ENCODE results near the gene MEI1. TPM values are rescaled to one million over a fixed set of nuclear protein-coding genes. Genes with fewer than 3 reads are reported as not detected.

Gene MEI1
- total and polyA plus RNA-seq, 9 of the 15 experiments (the other 6 are each of a cell fraction or from before 2014, with no cell fraction given) = 0.08 to 0.68 (median 0.18) TPM; not detected in 2

DNA sequence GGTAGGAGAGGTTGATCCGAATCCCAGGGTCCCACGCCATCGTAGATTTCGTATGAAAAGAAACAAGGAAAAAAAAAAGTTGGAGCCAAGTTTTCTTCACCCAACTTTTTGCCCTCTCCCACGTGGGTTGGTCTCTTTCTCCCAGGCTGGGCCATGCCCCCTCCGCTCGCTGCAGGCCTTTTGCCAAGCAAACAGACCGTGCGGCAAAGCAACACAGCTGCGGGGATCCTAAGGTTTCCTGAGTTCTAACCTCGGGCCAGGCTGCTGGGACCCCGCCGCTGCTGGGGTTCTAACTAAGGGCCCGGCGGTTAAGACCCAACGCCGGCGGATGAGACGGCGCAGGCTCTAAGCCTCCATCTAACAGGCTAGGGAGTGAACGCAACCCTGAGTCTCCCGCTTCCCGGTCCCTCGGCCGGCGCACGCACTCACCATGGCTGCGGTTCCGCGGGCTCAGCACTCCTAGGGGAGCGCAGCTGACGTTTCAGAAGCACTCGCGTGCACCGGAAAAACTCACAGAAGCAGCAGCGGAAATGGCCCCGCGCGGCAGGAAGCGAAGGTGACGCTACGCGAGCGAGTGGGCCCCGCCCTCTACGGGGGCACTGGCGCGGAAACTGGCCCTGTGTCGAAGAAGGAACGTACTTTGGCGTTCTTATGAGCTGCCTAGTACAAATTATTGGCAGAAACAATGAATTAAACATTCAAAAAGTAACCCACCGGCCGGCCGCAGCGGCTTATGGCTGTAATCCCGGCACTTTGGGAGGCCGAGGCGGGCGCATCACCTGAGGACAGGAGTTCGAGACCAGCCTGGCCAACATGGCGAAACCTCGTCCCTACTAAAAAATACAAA is 10.7 kb upstream of the MEI1 start, which contains the start of gene SNU13 (continued):
- TF ChIP-seq, protein P1, sequence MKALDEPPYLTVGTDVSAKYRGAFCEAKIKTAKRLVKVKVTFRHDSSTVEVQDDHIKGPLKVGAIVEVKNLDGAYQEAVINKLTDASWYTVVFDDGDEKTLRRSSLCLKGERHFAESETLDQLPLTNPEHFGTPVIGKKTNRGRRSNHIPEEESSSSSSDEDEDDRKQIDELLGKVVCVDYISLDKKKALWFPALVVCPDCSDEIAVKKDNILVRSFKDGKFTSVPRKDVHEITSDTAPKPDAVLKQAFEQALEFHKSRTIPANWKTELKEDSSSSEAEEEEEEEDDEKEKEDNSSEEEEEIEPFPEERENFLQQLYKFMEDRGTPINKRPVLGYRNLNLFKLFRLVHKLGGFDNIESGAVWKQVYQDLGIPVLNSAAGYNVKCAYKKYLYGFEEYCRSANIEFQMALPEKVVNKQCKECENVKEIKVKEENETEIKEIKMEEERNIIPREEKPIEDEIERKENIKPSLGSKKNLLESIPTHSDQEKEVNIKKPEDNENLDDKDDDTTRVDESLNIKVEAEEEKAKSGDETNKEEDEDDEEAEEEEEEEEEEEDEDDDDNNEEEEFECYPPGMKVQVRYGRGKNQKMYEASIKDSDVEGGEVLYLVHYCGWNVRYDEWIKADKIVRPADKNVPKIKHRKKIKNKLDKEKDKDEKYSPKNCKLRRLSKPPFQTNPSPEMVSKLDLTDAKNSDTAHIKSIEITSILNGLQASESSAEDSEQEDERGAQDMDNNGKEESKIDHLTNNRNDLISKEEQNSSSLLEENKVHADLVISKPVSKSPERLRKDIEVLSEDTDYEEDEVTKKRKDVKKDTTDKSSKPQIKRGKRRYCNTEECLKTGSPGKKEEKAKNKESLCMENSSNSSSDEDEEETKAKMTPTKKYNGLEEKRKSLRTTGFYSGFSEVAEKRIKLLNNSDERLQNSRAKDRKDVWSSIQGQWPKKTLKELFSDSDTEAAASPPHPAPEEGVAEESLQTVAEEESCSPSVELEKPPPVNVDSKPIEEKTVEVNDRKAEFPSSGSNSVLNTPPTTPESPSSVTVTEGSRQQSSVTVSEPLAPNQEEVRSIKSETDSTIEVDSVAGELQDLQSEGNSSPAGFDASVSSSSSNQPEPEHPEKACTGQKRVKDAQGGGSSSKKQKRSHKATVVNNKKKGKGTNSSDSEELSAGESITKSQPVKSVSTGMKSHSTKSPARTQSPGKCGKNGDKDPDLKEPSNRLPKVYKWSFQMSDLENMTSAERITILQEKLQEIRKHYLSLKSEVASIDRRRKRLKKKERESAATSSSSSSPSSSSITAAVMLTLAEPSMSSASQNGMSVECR (CRISPR knock-in tag; IDR thresholded peaks at IDR 0.05) = 0 out of 2 replicates have a peak, but pooled peaks have one; percentile 44
- TF ChIP-seq, protein P2, sequence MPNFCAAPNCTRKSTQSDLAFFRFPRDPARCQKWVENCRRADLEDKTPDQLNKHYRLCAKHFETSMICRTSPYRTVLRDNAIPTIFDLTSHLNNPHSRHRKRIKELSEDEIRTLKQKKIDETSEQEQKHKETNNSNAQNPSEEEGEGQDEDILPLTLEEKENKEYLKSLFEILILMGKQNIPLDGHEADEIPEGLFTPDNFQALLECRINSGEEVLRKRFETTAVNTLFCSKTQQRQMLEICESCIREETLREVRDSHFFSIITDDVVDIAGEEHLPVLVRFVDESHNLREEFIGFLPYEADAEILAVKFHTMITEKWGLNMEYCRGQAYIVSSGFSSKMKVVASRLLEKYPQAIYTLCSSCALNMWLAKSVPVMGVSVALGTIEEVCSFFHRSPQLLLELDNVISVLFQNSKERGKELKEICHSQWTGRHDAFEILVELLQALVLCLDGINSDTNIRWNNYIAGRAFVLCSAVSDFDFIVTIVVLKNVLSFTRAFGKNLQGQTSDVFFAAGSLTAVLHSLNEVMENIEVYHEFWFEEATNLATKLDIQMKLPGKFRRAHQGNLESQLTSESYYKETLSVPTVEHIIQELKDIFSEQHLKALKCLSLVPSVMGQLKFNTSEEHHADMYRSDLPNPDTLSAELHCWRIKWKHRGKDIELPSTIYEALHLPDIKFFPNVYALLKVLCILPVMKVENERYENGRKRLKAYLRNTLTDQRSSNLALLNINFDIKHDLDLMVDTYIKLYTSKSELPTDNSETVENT (CRISPR knock-in tag; IDR thresholded peaks at IDR 0.05) = 0 out of 2 replicates have a peak, but pooled peaks have one; percentile 35
- TF ChIP-seq NRF1 (conservative IDR thresholded peaks at IDR 0.05 in 1 of 2, IDR thresholded peaks at IDR 0.05 in 1 of 2) (peak; percentile 73 to 75), NONO (IDR thresholded peaks at IDR 0.05; ENCODE audit: low read depth in 2 of 2, low read length in 1 of 2) (no peak), MYC (IDR thresholded peaks at IDR 0.05; ENCODE audit: low read depth, low read length) (peak; percentile 82), MYC (CRISPR knock-in tag; IDR thresholded peaks at IDR 0.05; ENCODE audit: borderline replicate concordance, low read depth) (no peak), STAT5B (CRISPR knock-in tag; IDR thresholded peaks at IDR 0.05) (no peak), MXI1 (IDR thresholded peaks at IDR 0.05; ENCODE audit: low read depth, low read length) (peak; percentile 10; the same call in 1 of the 2 replicates), SAFB (IDR thresholded peaks at IDR 0.05; ENCODE audit: borderline replicate concordance, low read depth, low read length) (no peak), SIN3A (IDR thresholded peaks at IDR 0.05; ENCODE audit: borderline replicate concordance in 2 of 2, control insufficient read depth in 1 of 2, low read depth in 2 of 2, low read length in 2 of 2) (peak in 1 of 2 experiments; percentile 50; a peak in 1 of 4 replicates), ESRRA (IDR thresholded peaks at IDR 0.05; ENCODE audit: borderline replicate concordance, low read depth) (peak; percentile 55; the same call in 1 of the 2 replicates)
- TF ChIP-seq, protein P3, sequence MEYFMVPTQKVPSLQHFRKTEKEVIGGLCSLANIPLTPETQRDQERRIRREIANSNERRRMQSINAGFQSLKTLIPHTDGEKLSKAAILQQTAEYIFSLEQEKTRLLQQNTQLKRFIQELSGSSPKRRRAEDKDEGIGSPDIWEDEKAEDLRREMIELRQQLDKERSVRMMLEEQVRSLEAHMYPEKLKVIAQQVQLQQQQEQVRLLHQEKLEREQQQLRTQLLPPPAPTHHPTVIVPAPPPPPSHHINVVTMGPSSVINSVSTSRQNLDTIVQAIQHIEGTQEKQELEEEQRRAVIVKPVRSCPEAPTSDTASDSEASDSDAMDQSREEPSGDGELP (CRISPR knock-in tag; IDR thresholded peaks at IDR 0.05; ENCODE audit: borderline replicate concordance) = peak; percentile 90
- TF ChIP-seq, protein P4, sequence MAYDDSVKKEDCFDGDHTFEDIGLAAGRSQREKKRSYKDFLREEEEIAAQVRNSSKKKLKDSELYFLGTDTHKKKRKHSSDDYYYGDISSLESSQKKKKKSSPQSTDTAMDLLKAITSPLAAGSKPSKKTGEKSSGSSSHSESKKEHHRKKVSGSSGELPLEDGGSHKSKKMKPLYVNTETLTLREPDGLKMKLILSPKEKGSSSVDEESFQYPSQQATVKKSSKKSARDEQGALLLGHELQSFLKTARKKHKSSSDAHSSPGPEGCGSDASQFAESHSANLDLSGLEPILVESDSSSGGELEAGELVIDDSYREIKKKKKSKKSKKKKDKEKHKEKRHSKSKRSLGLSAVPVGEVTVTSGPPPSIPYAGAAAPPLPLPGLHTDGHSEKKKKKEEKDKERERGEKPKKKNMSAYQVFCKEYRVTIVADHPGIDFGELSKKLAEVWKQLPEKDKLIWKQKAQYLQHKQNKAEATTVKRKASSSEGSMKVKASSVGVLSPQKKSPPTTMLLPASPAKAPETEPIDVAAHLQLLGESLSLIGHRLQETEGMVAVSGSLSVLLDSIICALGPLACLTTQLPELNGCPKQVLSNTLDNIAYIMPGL (CRISPR knock-in tag; IDR thresholded peaks at IDR 0.05) = no peak

Measured in K562 (cell line).